ENCODE results near the gene TMEM18.

TMEM18 gene

GRCh38 chr2:677056-677958 is at the start of gene TMEM18:
TSS of gene TMEM18 (minus strand) at chr2:677406. CDS start at chr2:677345, 61 bp downstream.
- peak; percentile 22 for TF ChIP-seq CTCF (IDR thresholded peaks at IDR 0.05; ENCODE audit: extremely low read depth, missing control alignments)
- DNase-seq (ENCODE audit: low spot score), result peak; percentile 89

- peak; percentile 69 for DNase-seq (ENCODE audit: low spot score)
- TF ChIP-seq CTCF (IDR thresholded peaks at IDR 0.05; ENCODE audit: extremely low read depth, missing control alignments), result no peak
Measured at GRCh38 chr2:726169-726568, 49.0 kb upstream of the TMEM18 start.

GRCh38 chr2:725468-725867 is 48.3 kb upstream of the TMEM18 start:
- DNase-seq (ENCODE audit: low spot score), result no peak
- no peak for TF ChIP-seq CTCF (IDR thresholded peaks at IDR 0.05; ENCODE audit: extremely low read depth, missing control alignments)

GRCh38 chr2:723761-724160 is 46.6 kb upstream of the TMEM18 start:
- DNase-seq (ENCODE audit: low spot score), result no peak
- no peak for TF ChIP-seq CTCF (IDR thresholded peaks at IDR 0.05; ENCODE audit: extremely low read depth, missing control alignments)

GRCh38 chr2:720842-721241 is 43.6 kb upstream of the TMEM18 start:
- no peak for TF ChIP-seq CTCF (IDR thresholded peaks at IDR 0.05; ENCODE audit: extremely low read depth, missing control alignments)
- no peak for DNase-seq (ENCODE audit: low spot score)

GRCh38 chr2:719734-720133 is 42.5 kb upstream of the TMEM18 start:
- no peak for TF ChIP-seq CTCF (IDR thresholded peaks at IDR 0.05; ENCODE audit: extremely low read depth, missing control alignments)
- no peak for DNase-seq (ENCODE audit: low spot score)

GRCh38 chr2:719191-719590 is 42.0 kb upstream of the TMEM18 start:
- no peak for TF ChIP-seq CTCF (IDR thresholded peaks at IDR 0.05; ENCODE audit: extremely low read depth, missing control alignments)
- no peak for DNase-seq (ENCODE audit: low spot score)

All from GM20000 (cell line).